H9 (cell line): Measurements from ENCODE around the gene RAD23B. TPM values are rescaled to one million over a fixed set of nuclear protein-coding genes. Genes with fewer than 3 reads are reported as not detected.

Experiments used
- DNase-seq: peaks from one replicate; pipeline ENCODE4 v3.0.0-alpha.2; 2017
- H2AFZ ChIP-seq: one replicate; pipeline ENCODE4 v1.6.1; 2013; ENCODE audit warnings: mild to moderate bottlenecking, low read length, control low read depth, moderate library complexity
- H2AK5ac ChIP-seq: 2 replicates; pipeline ENCODE4 v1.6.1; 2013; ENCODE audit warnings: low read length, control low read depth, mixed read lengths; ENCODE audit not compliant: insufficient read length
- H2BK120ac ChIP-seq: one replicate; pipeline ENCODE4 v1.6.1; 2013; ENCODE audit warnings: low read depth, mild to moderate bottlenecking, low read length, control low read depth, inconsistent platforms; ENCODE audit not compliant: poor library complexity, severe bottlenecking
- H2BK12ac ChIP-seq: 2 replicates; pipeline ENCODE4 v1.6.1; 2013; ENCODE audit warnings: low read length, control low read depth, mixed read lengths, low read depth; ENCODE audit not compliant: insufficient read length
- H2BK15ac ChIP-seq: 2 replicates; pipeline ENCODE4 v1.6.1; 2013; ENCODE audit warnings: low read depth, low read length, control low read depth
- H2BK20ac ChIP-seq: one replicate; pipeline ENCODE4 v1.6.1; 2013; ENCODE audit warnings: low read depth, mild to moderate bottlenecking, low read length, control low read depth, inconsistent platforms; ENCODE audit not compliant: poor library complexity, severe bottlenecking
- H2BK5ac ChIP-seq: 2 replicates; pipeline ENCODE4 v1.6.1; 2013; ENCODE audit warnings: low read length, control low read depth, mixed read lengths; ENCODE audit not compliant: insufficient read length
- H3K14ac ChIP-seq: 2 replicates; pipeline ENCODE4 v1.6.1; 2013; ENCODE audit warnings: low read length, control low read depth; ENCODE audit not compliant: insufficient read depth
- H3K18ac ChIP-seq: 2 replicates; pipeline ENCODE4 v1.6.1; 2013; ENCODE audit warnings: low read depth, mild to moderate bottlenecking, mixed read lengths, low read length, control low read depth; ENCODE audit not compliant: insufficient read length
- H3K23ac ChIP-seq: 2 replicates; pipeline ENCODE4 v1.6.1; 2013; ENCODE audit warnings: low read length, control low read depth, mixed read lengths, low read depth; ENCODE audit not compliant: insufficient read length
- H3K23me2 ChIP-seq: 2 replicates; pipeline ENCODE4 v1.6.1; 2013; ENCODE audit warnings: low read depth, mild to moderate bottlenecking, mixed read lengths, low read length, control low read depth; ENCODE audit not compliant: insufficient read length, poor library complexity, severe bottlenecking
- H3K27ac ChIP-seq: 2 replicates; pipeline ENCODE4 v1.5.1; 2013; ENCODE audit warnings: low read length, control low read depth, mixed read lengths, low read depth; ENCODE audit not compliant: insufficient read length
- H3K27me3 ChIP-seq: 2 replicates; pipeline ENCODE4 v1.6.1; 2013; ENCODE audit warnings: low read length, control low read depth, inconsistent platforms; ENCODE audit not compliant: insufficient read depth
- H3K4ac ChIP-seq: 2 replicates; pipeline ENCODE4 v1.6.1; 2013; ENCODE audit warnings: low read depth, mild to moderate bottlenecking, control low read depth, inconsistent platforms, low read length, moderate library complexity
- H3K4me1 ChIP-seq: 2 replicates; pipeline ENCODE4 v1.6.1; 2013; ENCODE audit warnings: low read length, control low read depth, inconsistent platforms; ENCODE audit not compliant: insufficient read depth
- H3K4me2 ChIP-seq: 2 replicates; pipeline ENCODE4 v1.6.1; 2013; ENCODE audit warnings: low read length, control low read depth, mixed read lengths; ENCODE audit not compliant: insufficient read length, insufficient read depth
- H3K56ac ChIP-seq: 2 replicates; pipeline ENCODE4 v1.6.1; 2013; ENCODE audit warnings: low read depth, mild to moderate bottlenecking, mixed read lengths, low read length, control low read depth; ENCODE audit not compliant: insufficient read length
- H3K79me1 ChIP-seq: 2 replicates; pipeline ENCODE4 v1.6.1; 2013; ENCODE audit warnings: low read depth, mild to moderate bottlenecking, moderate library complexity, low read length, control low read depth, inconsistent platforms; ENCODE audit not compliant: insufficient read depth, poor library complexity, severe bottlenecking
- H3K79me2 ChIP-seq: 2 replicates; pipeline ENCODE4 v1.6.1; 2013; ENCODE audit warnings: low read length, control low read depth, inconsistent platforms; ENCODE audit not compliant: insufficient read depth
- H3K9ac ChIP-seq: 2 replicates; pipeline ENCODE4 v1.6.1; 2013; ENCODE audit warnings: low read length, control low read depth, mixed read lengths; ENCODE audit not compliant: insufficient read length; ENCODE audit errors: extremely low read depth
- H3K9me3 ChIP-seq: one replicate; pipeline ENCODE4 v1.6.1; 2013; ENCODE audit warnings: low read depth, low read length, inconsistent platforms; ENCODE audit not compliant: control insufficient read depth
- H3T11ph ChIP-seq: one replicate; pipeline ENCODE4 v1.6.1; 2013; ENCODE audit warnings: mild to moderate bottlenecking, low read length, control low read depth, inconsistent platforms
- H4K20me1 ChIP-seq: one replicate; pipeline ENCODE4 v1.6.1; 2013; ENCODE audit not compliant: control insufficient read depth, insufficient read length, insufficient read depth
- H4K5ac ChIP-seq: 2 replicates; pipeline ENCODE4 v1.6.1; 2013; ENCODE audit warnings: low read depth, mild to moderate bottlenecking, mixed read lengths, low read length, control low read depth; ENCODE audit not compliant: insufficient read length
- H4K8ac ChIP-seq: replicated peaks from 2 replicates; pipeline ENCODE4 v1.6.1; 2013; ENCODE audit warnings: low read length, control low read depth, mixed read lengths, low read depth; ENCODE audit not compliant: insufficient read length
- H4K91ac ChIP-seq: 2 replicates; pipeline ENCODE4 v1.6.1; 2013; ENCODE audit warnings: low read depth, mild to moderate bottlenecking, moderate library complexity, mixed read lengths, low read length, control low read depth; ENCODE audit not compliant: insufficient read length
- H3K27ac Mint-ChIP-seq, 3 experiments: 2 replicates in 2 of 3; 3 replicates in 1 of 3; pipeline ENCODE4 v1.8.0; 2020 to 2021; ENCODE audit warnings: mixed read lengths in 3 of 3, mild to moderate bottlenecking in 1 of 3, moderate library complexity in 1 of 3
- H3K27me3 Mint-ChIP-seq: 2 replicates; pipeline ENCODE4 v1.8.0; 2021; ENCODE audit warnings: low read depth, mild to moderate bottlenecking, moderate library complexity, mixed read lengths
- H3K36me3 Mint-ChIP-seq, 3 experiments: 2 replicates in 2 of 3; 3 replicates in 1 of 3; pipeline ENCODE4 v1.8.0; 2020 to 2021; ENCODE audit warnings: low read depth in 3 of 3, mixed read lengths in 3 of 3; ENCODE audit not compliant: insufficient read depth in 1 of 3
- H3K4me1 Mint-ChIP-seq, 2 experiments: 2 replicates each; pipeline ENCODE4 v1.8.0; 2020; ENCODE audit warnings: mixed read lengths in 2 of 2
- H3K4me3 Mint-ChIP-seq, 2 experiments: 2 replicates in 1 of 2; 3 replicates in 1 of 2; pipeline ENCODE4 v1.8.0; 2020 to 2021; ENCODE audit warnings: mild to moderate bottlenecking in 2 of 2, mixed read lengths in 2 of 2, moderate library complexity in 1 of 2
- H3K9me3 Mint-ChIP-seq, 2 experiments: 2 replicates in 1 of 2; 3 replicates in 1 of 2; pipeline ENCODE4 v1.8.0; 2020; ENCODE audit warnings: mild to moderate bottlenecking in 2 of 2, mixed read lengths in 2 of 2, moderate library complexity in 1 of 2
- WGBS: extraction: QIAGEN DNeasy Blood & Tissue Kit; methylation state at CpG from one replicate; pipeline ENCODE4 v1.1.7; 2013; ENCODE audit warnings: missing lambda C conversion rate, low lambda C conversion rate, mixed read lengths; ENCODE audit not compliant: insufficient read length; ENCODE audit errors: extremely low coverage; 5-methylcytosine and 5-hydroxymethylcytosine counted together
- total RNA-seq: library from RNA; stranded (reverse); gene quantifications from 2 replicates; pipeline ENCODE4 v1.2.1, GENCODE V29; 2021
- TF ChIP-seq, protein P1 (sequence below): fragments of 200-600 bp; sonication (generic); conservative IDR thresholded peaks from 3 replicates; pipeline ENCODE4 v1.8.0; 2021; ENCODE audit warnings: antibody characterized with exemption, mild to moderate bottlenecking

The RAD23B gene
- total RNA-seq, 1 experiment from 2014 or later = 154 TPM

DNA sequence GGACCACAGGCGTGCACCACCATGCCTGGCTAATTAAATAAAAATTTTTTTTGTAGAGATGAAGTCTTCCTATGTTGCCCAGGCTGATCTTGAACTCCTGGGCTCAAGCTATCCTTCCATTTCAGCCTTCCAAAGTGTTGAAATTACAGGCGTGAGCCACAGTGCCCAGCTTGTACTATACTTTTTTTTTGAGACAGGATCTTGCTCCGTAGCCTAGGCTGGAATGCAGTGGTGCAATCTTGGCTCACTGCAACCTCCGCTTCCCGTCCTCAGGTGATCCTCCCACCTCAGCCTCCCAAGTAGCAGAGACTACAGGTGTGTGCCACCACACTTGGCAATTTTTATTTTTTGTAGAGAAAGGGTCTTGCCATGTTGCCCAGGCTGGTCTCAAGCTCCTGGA is 5.3 kb upstream of the RAD23B start:
- H3K27ac Mint-ChIP-seq = no peak overlapping the region
- Histone ChIP-seq H2AK5ac (no peak overlapping the region), H3K9ac (no peak overlapping the region), H3K23me2 (peaks cover 3% of the 10 kb centered on the region), H4K8ac (no peak overlapping the region), H2BK12ac (no peak overlapping the region), H3K9me3 (no peaks in the 10 kb centered on the region), H4K5ac (no peak overlapping the region), H3K14ac (no peak overlapping the region), H3K4ac (no peak overlapping the region), H2BK20ac (no peak overlapping the region), H3T11ph (no peak overlapping the region), H4K91ac (no peak overlapping the region), H2AFZ (no peak overlapping the region), H3K23ac (no peak overlapping the region), H3K4me2 (no peak overlapping the region), H3K79me2 (no peaks in the 10 kb centered on the region), H4K20me1 (no peaks in the 10 kb centered on the region), H2BK120ac (no peak overlapping the region), H2BK5ac (no peak overlapping the region), H3K27me3 (no peaks in the 10 kb centered on the region), H3K27ac (no peak overlapping the region), H3K79me1 (no peaks in the 10 kb centered on the region), H3K18ac (no peak overlapping the region), H2BK15ac (no peak overlapping the region), H3K4me1 (no peaks in the 10 kb centered on the region; the same call in 1 of the 2 replicates), H3K56ac (no peak overlapping the region)
- no peak for DNase-seq
- no peaks in the 10 kb centered on the region; a peak in 1 of 5 replicates for H3K9me3 Mint-ChIP-seq
- TF ChIP-seq, protein P1, sequence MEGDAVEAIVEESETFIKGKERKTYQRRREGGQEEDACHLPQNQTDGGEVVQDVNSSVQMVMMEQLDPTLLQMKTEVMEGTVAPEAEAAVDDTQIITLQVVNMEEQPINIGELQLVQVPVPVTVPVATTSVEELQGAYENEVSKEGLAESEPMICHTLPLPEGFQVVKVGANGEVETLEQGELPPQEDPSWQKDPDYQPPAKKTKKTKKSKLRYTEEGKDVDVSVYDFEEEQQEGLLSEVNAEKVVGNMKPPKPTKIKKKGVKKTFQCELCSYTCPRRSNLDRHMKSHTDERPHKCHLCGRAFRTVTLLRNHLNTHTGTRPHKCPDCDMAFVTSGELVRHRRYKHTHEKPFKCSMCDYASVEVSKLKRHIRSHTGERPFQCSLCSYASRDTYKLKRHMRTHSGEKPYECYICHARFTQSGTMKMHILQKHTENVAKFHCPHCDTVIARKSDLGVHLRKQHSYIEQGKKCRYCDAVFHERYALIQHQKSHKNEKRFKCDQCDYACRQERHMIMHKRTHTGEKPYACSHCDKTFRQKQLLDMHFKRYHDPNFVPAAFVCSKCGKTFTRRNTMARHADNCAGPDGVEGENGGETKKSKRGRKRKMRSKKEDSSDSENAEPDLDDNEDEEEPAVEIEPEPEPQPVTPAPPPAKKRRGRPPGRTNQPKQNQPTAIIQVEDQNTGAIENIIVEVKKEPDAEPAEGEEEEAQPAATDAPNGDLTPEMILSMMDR = no peak
- WGBS = no CpG with 5 or more reads among the region's 5 CpGs
- H3K27me3 Mint-ChIP-seq = no peaks in the 10 kb centered on the region; the same call in 1 of the 2 replicates
- H3K4me1 Mint-ChIP-seq = peaks cover 30 to 34% of the 10 kb centered on the region in 2 experiments
- H3K36me3 Mint-ChIP-seq = no peaks in the 10 kb centered on the region; a peak in 1 of 7 replicates
- H3K4me3 Mint-ChIP-seq = no peak overlapping the region
